ENCODE measurements around the gene ITGA3. TPM values are rescaled to one million over a fixed set of nuclear protein-coding genes. Genes with fewer than 3 reads are reported as not detected.

Gene ITGA3
- total RNA-seq, 2 experiments from 2014 or later: 2.3 to 2.4 TPM

GRCh38 chr17:50028736-50029120 lies 27.2 kb upstream of the ITGA3 start:
- Histone ChIP-seq H3K27ac (ENCODE audit: low read depth in 1 of 2, low read length in 2 of 2) (no peak overlapping the region), H3K4me1 (ENCODE audit: insufficient read depth, low read length) (peaks cover 12% of the 10 kb centered on the region), H3K4me3 (ENCODE audit: low read length) (no peak overlapping the region), H3K27me3 (ENCODE audit: control insufficient read depth in 1 of 2, insufficient read depth in 2 of 2, low read length in 2 of 2) (peaks cover 16 to 20% of the 10 kb centered on the region in 2 experiments), H3K36me3 (ENCODE audit: insufficient read depth, low read length) (no peaks in the 10 kb centered on the region), H3K9me3 (ENCODE audit: control insufficient read depth in 1 of 2, insufficient read depth in 1 of 2, low read length in 2 of 2) (no peaks in the 10 kb centered on the region)
- no peak for DNase-seq
- Mint-ChIP-seq H3K27me3 (peaks cover 42% of the 10 kb centered on the region), H3K9me3 (no peaks in the 10 kb centered on the region), H3K4me1 (ENCODE audit: low read depth) (peaks cover 11% of the 10 kb centered on the region), H3K36me3 (ENCODE audit: low read depth) (no peaks in the 10 kb centered on the region), H3K27ac (no peak overlapping the region), H3K4me3 (no peak overlapping the region)
- ChIA-PET CTCF (interaction anchor here (6.3 kb wide), 1 partner anchor 58 kb away, joined by 41 read pairs; no protein-coding TSS in a partner anchor), POLR2A (interaction anchor here (0.7 kb wide), 1 partner anchor 59 kb away, joined by 3 read pairs; no protein-coding TSS in a partner anchor)
- intact Hi-C loops (cut with DNase I, micrococcal nuclease): loop anchor here (5.0 to 10.0 kb wide), 2 partner anchors 266 to 269 kb away; no protein-coding TSS in a partner anchor
- ATAC-seq (ENCODE audit: poor library complexity): no peak
- no peak for TF ChIP-seq CTCF (IDR thresholded peaks at IDR 0.05)

DNA sequence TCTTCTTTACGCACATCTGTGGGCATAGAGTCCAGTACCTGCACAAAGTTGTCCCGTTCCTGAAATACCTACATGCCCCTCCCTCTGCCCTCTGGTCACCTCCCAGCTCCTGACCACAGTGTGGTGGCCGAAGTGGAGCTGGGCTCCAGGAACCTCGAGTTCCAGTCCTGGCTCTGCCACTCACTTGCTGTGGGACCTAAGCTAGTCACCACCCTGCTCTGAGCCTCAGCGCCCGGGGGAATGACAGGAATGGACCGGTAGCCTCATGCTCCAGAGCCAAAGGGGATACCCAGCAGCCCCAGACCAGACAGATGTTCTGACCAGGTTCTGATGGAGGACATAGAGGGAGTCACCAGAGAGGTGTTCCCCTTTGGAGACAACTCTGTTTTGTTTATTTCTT lies 26.7 kb upstream of the ITGA3 start:
- Histone ChIP-seq H3K4me3 (ENCODE audit: low read length) (no peak overlapping the region), H3K27ac (ENCODE audit: low read depth in 1 of 2, low read length in 2 of 2) (no peak overlapping the region), H3K9me3 (ENCODE audit: control insufficient read depth in 1 of 2, insufficient read depth in 1 of 2, low read length in 2 of 2) (no peaks in the 10 kb centered on the region), H3K27me3 (ENCODE audit: control insufficient read depth in 1 of 2, insufficient read depth in 2 of 2, low read length in 2 of 2) (peaks cover 16 to 20% of the 10 kb centered on the region in 2 experiments), H3K4me1 (ENCODE audit: insufficient read depth, low read length) (peaks cover 12% of the 10 kb centered on the region), H3K36me3 (ENCODE audit: insufficient read depth, low read length) (no peaks in the 10 kb centered on the region)
- H3K9me3 Mint-ChIP-seq: no peaks in the 10 kb centered on the region
- no peaks in the 10 kb centered on the region for H3K36me3 Mint-ChIP-seq (ENCODE audit: low read depth)
- no peak for TF ChIP-seq CTCF (IDR thresholded peaks at IDR 0.05)
- H3K27ac Mint-ChIP-seq: no peak overlapping the region
- POLR2A ChIA-PET: interaction anchor here (1.1 kb wide), 1 partner anchor 66 kb away, joined by 3 read pairs; the partner anchor contains the start of gene PDK2
- H3K4me1 Mint-ChIP-seq (ENCODE audit: low read depth): peaks cover 11% of the 10 kb centered on the region
- intact Hi-C loops (cut with DNase I, micrococcal nuclease): loop anchor here (5.0 to 10.0 kb wide), 2 partner anchors 266 to 268 kb away; no protein-coding TSS in a partner anchor
- CTCF ChIA-PET: interaction anchor here (1.3 to 6.3 kb wide), 2 partner anchors 58 to 65 kb away, joined by 4 to 41 read pairs; no protein-coding TSS in a partner anchor
- no peak for DNase-seq
- H3K4me3 Mint-ChIP-seq: no peak overlapping the region
- H3K27me3 Mint-ChIP-seq: peaks cover 42% of the 10 kb centered on the region
- no peak for ATAC-seq (ENCODE audit: poor library complexity)

DNA sequence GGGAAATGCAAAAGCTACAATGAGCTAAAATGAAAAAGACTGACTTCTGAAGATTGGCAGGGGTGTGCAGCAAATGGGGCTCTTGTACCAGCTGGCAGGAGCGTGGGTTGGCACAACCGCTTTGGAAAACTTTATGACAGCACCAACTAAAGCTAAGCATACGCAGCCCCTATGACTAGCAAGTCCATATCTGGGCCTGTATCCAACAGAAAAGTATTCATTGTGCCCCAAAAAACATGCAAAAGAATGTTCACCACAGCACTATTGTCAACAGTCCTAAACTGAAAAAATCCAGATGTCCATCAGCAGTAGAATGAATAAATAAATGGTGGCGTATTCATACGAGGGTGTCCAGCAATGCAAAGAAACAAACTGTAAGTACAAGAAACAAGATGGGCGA lies 22.6 kb upstream of the ITGA3 start:
- no peaks in the 10 kb centered on the region for H3K9me3 ChIP-seq (ENCODE audit: control insufficient read depth in 1 of 2, insufficient read depth in 1 of 2, low read length in 2 of 2)
- DNase-seq: no peak
- no peak for ATAC-seq (ENCODE audit: poor library complexity)
- Mint-ChIP-seq H3K9me3 (no peaks in the 10 kb centered on the region), H3K36me3 (ENCODE audit: low read depth) (no peaks in the 10 kb centered on the region), H3K27me3 (peaks cover 23% of the 10 kb centered on the region), H3K4me3 (no peak overlapping the region), H3K27ac (no peak overlapping the region), H3K4me1 (ENCODE audit: low read depth) (no peaks in the 10 kb centered on the region)
- H3K4me3 ChIP-seq (ENCODE audit: low read length): no peak overlapping the region
- peaks cover 4 to 7% of the 10 kb centered on the region in 2 experiments for H3K27me3 ChIP-seq (ENCODE audit: control insufficient read depth in 1 of 2, insufficient read depth in 2 of 2, low read length in 2 of 2)
- CTCF ChIA-PET: interaction anchor here (2.3 kb wide), 1 partner anchor 54 kb away, joined by 7 read pairs; no protein-coding TSS in a partner anchor
- POLR2A ChIA-PET: no interaction called here
- H3K27ac ChIP-seq (ENCODE audit: low read depth in 1 of 2, low read length in 2 of 2): no peak overlapping the region
- intact Hi-C loops (cut with DNase I, micrococcal nuclease): no loop called here
- no peak for TF ChIP-seq CTCF (IDR thresholded peaks at IDR 0.05)
- H3K36me3 ChIP-seq (ENCODE audit: insufficient read depth, low read length): no peaks in the 10 kb centered on the region
- no peaks in the 10 kb centered on the region for H3K4me1 ChIP-seq (ENCODE audit: insufficient read depth, low read length)

Data from CD4-positive, alpha-beta T cell (primary cell).